Body of pancreas (tissue), 4 donors: ENCODE measurements around the gene PCDHGA6. TPM values are rescaled to one million over a fixed set of nuclear protein-coding genes. Genes with fewer than 3 reads are reported as not detected.
"Not testable (repeated sequence)": the region's sequence is repeated elsewhere in the genome, so short reads cannot be mapped to it uniquely, and the experiment has no call there.

Experiments
- ATAC-seq: fragments of 150-250 bp; one replicate; pipeline ENCODE4 v1.9.1; 2016
- DNase-seq, 4 donors: peaks; one replicate each; pipeline ENCODE4 v3.0.0-alpha.2; 2019
- H3K27ac ChIP-seq, 4 donors: fragments of 200-600 bp; sonication (generic); 1 replicate in 3 of 4; 2 replicates in 1 of 4; pipeline versions ENCODE4 v1.5.1 to v1.6.1; 2016 to 2019; ENCODE audit warnings: mild to moderate bottlenecking in 1 of 4, mixed read lengths in 1 of 4, moderate library complexity in 1 of 4
- H3K27me3 ChIP-seq, 2 donors: fragments of 200-600 bp; sonication (generic); one replicate each; pipeline ENCODE4 v1.6.0; 2016; ENCODE audit warnings: mild to moderate bottlenecking in 1 of 2
- H3K36me3 ChIP-seq, 2 donors: fragments of 200-600 bp; sonication (generic); replicated peaks in 1 of 2; 2 replicates each; pipeline ENCODE4 v1.5.1; 2016; ENCODE audit warnings: low read depth in 2 of 2; ENCODE audit not compliant: insufficient read depth in 1 of 2
- H3K4me1 ChIP-seq: fragments of 200-600 bp; sonication (generic); one replicate; pipeline ENCODE4 v1.6.0; 2016
- H3K4me3 ChIP-seq, 2 donors: fragments of 200-600 bp; sonication (generic); 1 replicate in 1 of 2; 2 replicates in 1 of 2; pipeline ENCODE4 v1.5.1; 2016 to 2019
- H3K9me3 ChIP-seq, 3 donors: fragments of 200-600 bp; sonication (generic); 1 replicate in 2 of 3; 2 replicates in 1 of 3; pipeline ENCODE4 v1.5.1; 2016
- CTCF ChIP-seq, 7 experiments: fragments of 450-650 bp in 4 of 7; fragments of 200-600 bp in 3 of 7; sonication (generic) in 3 of 7; IDR thresholded peaks; one replicate each; pipeline ENCODE4 v1.5.1; 2016 to 2019; ENCODE audit warnings: antibody characterized with exemption in 7 of 7
- POLR2A ChIP-seq, 3 donors: fragments of 450-650 bp; IDR thresholded peaks; one replicate each; pipeline ENCODE4 v1.6.1; 2016; ENCODE audit warnings: antibody characterized with exemption in 3 of 3, mild to moderate bottlenecking in 2 of 3
- WGBS, 2 donors: methylation state at CpG; one replicate each; pipeline ENCODE4 v1.1.5; 2017; 5-methylcytosine and 5-hydroxymethylcytosine counted together
- intact Hi-C: fragments of 100-400 bp; cut with DNase I; formaldehyde crosslinking; loops from one replicate; pipeline ENCODE4 v1.15.1; 2023
- total RNA-seq, 2 donors: library from RNA; depleted of rRNA; stranded (reverse); fragments of >200 nt; gene quantifications; one replicate each; pipeline ENCODE4 v1.1.0, GENCODE V29; 2016

Gene PCDHGA6
- total RNA-seq, 2 donors from 2014 or later = 5.2 to 11.2 TPM

DNA sequence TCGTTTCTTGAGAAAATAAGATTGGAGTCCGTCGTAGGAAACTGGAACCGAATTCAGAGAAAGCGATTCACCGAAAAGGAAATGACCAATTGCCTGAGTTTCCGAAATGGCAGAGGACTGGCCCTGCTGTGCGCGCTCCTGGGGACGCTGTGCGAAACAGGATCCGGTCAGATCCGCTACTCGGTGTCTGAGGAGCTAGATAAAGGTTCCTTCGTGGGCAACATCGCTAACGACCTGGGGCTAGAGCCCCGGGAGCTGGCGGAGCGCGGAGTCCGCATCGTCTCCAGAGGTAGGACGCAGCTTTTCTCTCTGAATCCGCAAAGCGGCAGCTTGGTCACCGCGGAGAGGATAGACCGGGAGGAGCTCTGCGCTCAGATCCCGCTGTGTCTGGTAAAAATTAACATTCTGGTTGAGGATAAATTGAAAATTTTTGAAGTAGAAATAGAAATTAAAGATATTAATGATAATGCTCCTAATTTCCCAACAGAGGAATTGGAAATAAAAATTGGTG lies 29.7 kb upstream of the PCDHGA6 start:
- H3K36me3 ChIP-seq = no peaks in the 10 kb centered on the region
- no peak for ATAC-seq
- no peaks in the 10 kb centered on the region for H3K27me3 ChIP-seq
- TF ChIP-seq POLR2A (IDR thresholded peaks at IDR 0.05) = no peak
- no peak for TF ChIP-seq CTCF (IDR thresholded peaks at IDR 0.05)
- no peak for DNase-seq
- no peaks in the 10 kb centered on the region for H3K4me1 ChIP-seq
- peaks cover 0 to 38% (median 4%) of the 10 kb centered on the region in 3 donors for H3K9me3 ChIP-seq
- no peak overlapping the region for H3K4me3 ChIP-seq
- intact Hi-C loops = no loop called here
- H3K27ac ChIP-seq = no peak overlapping the region
- WGBS, 2 donors = 21 to 30% methylated on average over 30 to 31 of the region's 31 CpGs

- WGBS, 2 donors = 24 to 48% methylated on average over 16 to 20 of the region's 20 CpGs
- TF ChIP-seq POLR2A (IDR thresholded peaks at IDR 0.05) = no peak
- TF ChIP-seq CTCF (IDR thresholded peaks at IDR 0.05) = no peak
- H3K27ac ChIP-seq = no peak overlapping the region
- H3K4me1 ChIP-seq = no peaks in the 10 kb centered on the region
- DNase-seq (no peak), ATAC-seq (no peak)
- H3K4me3 ChIP-seq = no peak overlapping the region
- no peaks in the 10 kb centered on the region for H3K36me3 ChIP-seq
- H3K27me3 ChIP-seq = no peaks in the 10 kb centered on the region
- intact Hi-C loops = no loop called here
- H3K9me3 ChIP-seq = peaks cover 0 to 30% (median 4%) of the 10 kb centered on the region in 3 donors
These were observed 28.4 kb upstream of the PCDHGA6 start for GRCh38 chr5:141345327-141345726.

DNA sequence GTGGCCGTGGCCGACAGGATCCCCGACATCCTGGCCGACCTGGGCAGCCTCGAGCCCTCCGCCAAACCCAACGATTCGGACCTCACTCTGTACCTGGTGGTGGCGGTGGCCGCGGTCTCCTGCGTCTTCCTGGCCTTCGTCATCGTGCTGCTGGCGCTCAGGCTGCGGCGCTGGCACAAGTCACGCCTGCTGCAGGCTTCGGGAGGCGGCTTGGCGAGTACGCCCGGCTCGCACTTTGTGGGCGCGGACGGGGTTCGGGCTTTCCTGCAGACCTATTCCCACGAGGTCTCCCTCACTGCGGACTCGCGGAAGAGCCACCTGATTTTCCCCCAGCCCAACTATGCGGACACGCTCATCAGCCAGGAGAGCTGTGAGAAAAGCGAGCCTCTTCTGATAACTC lies 27.7 kb upstream of the PCDHGA6 start:
- 24 to 39% methylated on average over 8 to 24 of the region's 35 CpGs for whole genome bisulfite sequencing, 2 donors
- H3K36me3 ChIP-seq, H3K27me3 ChIP-seq, DNase-seq, ATAC-seq, H3K4me3 ChIP-seq, H3K4me1 ChIP-seq, H3K27ac ChIP-seq, intact Hi-C loops: not testable (repeated sequence)
- peaks cover 0 to 30% (median 4%) of the 10 kb centered on the region in 3 donors for H3K9me3 ChIP-seq

- Histone ChIP-seq H3K27ac (no peak within 1 kb of the TSS), H3K4me1 (no peaks in the 10 kb centered on the region), H3K4me3 (no peak within 1 kb of the TSS), H3K9me3 (peaks cover 0 to 47% (median 2%) of the 10 kb centered on the region in 3 donors), H3K27me3 (no peaks in the 10 kb centered on the region), H3K36me3 (no peaks in the 10 kb centered on the region)
- intact Hi-C loops = no loop called here
- DNase-seq (peak; percentile 31 to 54 (median 46)), ATAC-seq (peak; percentile 45)
- TF ChIP-seq POLR2A (IDR thresholded peaks at IDR 0.05) (no peak), CTCF (IDR thresholded peaks at IDR 0.05) (peak in 6 of 7 experiments; percentile 13 to 41 (median 38))
- 13 to 30% methylated on average over 29 of the region's 29 CpGs for WGBS, 2 donors
These were observed 23.6 kb upstream of the PCDHGA6 start, which contains the start of gene PCDHGB1 for GRCh38 chr5:141349917-141350619. TSS of gene PCDHGB1 (plus strand) at chr5:141350099. CDS start at chr5:141350261, 162 bp downstream.

DNA sequence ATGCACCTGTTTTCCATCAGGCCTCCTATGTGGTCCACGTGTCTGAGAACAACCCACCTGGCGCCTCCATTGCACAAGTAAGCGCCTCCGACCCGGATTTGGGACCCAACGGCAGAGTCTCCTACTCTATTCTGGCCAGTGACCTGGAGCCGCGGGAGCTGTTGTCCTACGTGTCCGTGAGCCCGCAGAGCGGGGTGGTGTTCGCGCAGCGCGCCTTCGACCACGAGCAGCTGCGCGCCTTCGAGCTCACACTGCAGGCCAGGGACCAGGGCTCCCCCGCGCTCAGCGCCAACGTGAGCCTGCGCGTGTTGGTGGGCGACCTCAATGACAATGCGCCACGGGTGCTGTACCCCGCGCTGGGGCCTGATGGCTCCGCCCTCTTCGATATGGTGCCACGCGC lies 22.1 kb upstream of the PCDHGA6 start:
- no peak overlapping the region for H3K27ac ChIP-seq
- H3K9me3 ChIP-seq = peaks cover 0 to 58% (median 2%) of the 10 kb centered on the region in 3 donors
- intact Hi-C loops = no loop called here
- no peaks in the 10 kb centered on the region for H3K36me3 ChIP-seq
- ATAC-seq = no peak
- no peaks in the 10 kb centered on the region for H3K4me1 ChIP-seq
- no peaks in the 10 kb centered on the region for H3K27me3 ChIP-seq
- no peak for TF ChIP-seq CTCF (IDR thresholded peaks at IDR 0.05)
- TF ChIP-seq POLR2A (IDR thresholded peaks at IDR 0.05) = no peak
- H3K4me3 ChIP-seq = no peak overlapping the region
- DNase-seq = no peak
- WGBS, 2 donors = 22 to 34% methylated on average over 14 to 24 of the region's 36 CpGs
